ENCODE data around the gene CCL26.

DNA sequence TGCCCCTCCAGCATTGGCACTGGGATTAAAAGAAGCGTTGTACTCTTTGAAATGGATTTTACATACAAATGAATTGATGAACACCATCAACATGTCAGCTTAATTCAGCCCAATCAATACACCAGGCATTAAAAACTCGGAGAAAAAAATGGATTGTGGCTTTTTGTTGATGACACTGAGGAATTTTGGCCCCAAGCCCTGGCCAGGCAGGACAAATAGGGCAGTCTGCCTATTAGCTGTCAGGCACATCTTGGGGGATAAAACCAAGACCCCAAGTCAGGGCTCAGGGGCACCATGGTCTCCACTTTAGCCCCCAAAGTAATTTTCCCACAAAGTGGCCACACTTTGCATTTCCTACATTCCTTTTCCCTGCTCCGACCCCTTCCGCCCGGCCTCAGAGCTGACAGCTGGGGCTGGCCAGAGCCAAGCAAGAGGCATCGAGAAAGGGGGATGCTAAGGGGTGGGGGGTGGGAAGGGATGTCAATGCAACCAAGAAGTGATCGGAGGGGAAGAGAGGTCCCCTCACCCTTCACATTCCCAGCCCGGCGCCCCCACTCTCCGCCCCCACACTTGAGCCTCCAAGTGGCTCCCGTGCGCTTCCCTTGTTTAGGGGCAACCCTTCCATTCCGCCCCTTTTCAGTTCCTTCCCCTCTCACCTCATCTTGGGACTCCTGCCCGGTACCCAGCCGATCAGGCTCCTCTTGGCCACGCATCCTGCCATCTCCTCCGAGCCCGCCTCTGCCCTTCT lies 34.0 kb downstream of the CCL26 start:
- TF ChIP-seq EP300 (IDR thresholded peaks at IDR 0.05; ENCODE audit: low read length) (no peak), PTBP1 (IDR thresholded peaks at IDR 0.05; ENCODE audit: low read depth, low read length) (no peak), BRF1 (IDR thresholded peaks at IDR 0.05; ENCODE audit: borderline replicate concordance, extremely low read depth, insufficient read length) (no peak), KLF16 (IDR thresholded peaks at IDR 0.05) (no peak), ZNF3 (CRISPR knock-in tag; IDR thresholded peaks at IDR 0.05) (no peak), SIX5 (IDR thresholded peaks at IDR 0.05; ENCODE audit: borderline replicate concordance in 1 of 2, insufficient read depth in 1 of 2, low read depth in 1 of 2, low read length in 2 of 2) (no peak)
- TF ChIP-seq, protein P1, sequence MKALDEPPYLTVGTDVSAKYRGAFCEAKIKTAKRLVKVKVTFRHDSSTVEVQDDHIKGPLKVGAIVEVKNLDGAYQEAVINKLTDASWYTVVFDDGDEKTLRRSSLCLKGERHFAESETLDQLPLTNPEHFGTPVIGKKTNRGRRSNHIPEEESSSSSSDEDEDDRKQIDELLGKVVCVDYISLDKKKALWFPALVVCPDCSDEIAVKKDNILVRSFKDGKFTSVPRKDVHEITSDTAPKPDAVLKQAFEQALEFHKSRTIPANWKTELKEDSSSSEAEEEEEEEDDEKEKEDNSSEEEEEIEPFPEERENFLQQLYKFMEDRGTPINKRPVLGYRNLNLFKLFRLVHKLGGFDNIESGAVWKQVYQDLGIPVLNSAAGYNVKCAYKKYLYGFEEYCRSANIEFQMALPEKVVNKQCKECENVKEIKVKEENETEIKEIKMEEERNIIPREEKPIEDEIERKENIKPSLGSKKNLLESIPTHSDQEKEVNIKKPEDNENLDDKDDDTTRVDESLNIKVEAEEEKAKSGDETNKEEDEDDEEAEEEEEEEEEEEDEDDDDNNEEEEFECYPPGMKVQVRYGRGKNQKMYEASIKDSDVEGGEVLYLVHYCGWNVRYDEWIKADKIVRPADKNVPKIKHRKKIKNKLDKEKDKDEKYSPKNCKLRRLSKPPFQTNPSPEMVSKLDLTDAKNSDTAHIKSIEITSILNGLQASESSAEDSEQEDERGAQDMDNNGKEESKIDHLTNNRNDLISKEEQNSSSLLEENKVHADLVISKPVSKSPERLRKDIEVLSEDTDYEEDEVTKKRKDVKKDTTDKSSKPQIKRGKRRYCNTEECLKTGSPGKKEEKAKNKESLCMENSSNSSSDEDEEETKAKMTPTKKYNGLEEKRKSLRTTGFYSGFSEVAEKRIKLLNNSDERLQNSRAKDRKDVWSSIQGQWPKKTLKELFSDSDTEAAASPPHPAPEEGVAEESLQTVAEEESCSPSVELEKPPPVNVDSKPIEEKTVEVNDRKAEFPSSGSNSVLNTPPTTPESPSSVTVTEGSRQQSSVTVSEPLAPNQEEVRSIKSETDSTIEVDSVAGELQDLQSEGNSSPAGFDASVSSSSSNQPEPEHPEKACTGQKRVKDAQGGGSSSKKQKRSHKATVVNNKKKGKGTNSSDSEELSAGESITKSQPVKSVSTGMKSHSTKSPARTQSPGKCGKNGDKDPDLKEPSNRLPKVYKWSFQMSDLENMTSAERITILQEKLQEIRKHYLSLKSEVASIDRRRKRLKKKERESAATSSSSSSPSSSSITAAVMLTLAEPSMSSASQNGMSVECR (CRISPR knock-in tag; IDR thresholded peaks at IDR 0.05) = no peak
- TF ChIP-seq, protein P2, sequence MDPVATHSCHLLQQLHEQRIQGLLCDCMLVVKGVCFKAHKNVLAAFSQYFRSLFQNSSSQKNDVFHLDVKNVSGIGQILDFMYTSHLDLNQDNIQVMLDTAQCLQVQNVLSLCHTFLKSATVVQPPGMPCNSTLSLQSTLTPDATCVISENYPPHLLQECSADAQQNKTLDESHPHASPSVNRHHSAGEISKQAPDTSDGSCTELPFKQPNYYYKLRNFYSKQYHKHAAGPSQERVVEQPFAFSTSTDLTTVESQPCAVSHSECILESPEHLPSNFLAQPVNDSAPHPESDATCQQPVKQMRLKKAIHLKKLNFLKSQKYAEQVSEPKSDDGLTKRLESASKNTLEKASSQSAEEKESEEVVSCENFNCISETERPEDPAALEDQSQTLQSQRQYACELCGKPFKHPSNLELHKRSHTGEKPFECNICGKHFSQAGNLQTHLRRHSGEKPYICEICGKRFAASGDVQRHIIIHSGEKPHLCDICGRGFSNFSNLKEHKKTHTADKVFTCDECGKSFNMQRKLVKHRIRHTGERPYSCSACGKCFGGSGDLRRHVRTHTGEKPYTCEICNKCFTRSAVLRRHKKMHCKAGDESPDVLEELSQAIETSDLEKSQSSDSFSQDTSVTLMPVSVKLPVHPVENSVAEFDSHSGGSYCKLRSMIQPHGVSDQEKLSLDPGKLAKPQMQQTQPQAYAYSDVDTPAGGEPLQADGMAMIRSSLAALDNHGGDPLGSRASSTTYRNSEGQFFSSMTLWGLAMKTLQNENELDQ (CRISPR knock-in tag; IDR thresholded peaks at IDR 0.05; ENCODE audit: borderline replicate concordance) = no peak
